DOHH2 (cell line): ENCODE measurements around the gene ANTXR2.

Experiments used
- H3F3A ChIP-seq: fragments of 200-600 bp; sonication (generic), shearing (Covaris generic); 2 replicates; pipeline ENCODE4 v1.6.0; 2016; ENCODE audit warnings: antibody characterized with exemption, mild to moderate bottlenecking; ENCODE audit not compliant: control insufficient read depth, insufficient read depth
- H3K27ac ChIP-seq: fragments of 200-600 bp; sonication (generic); 2 replicates; pipeline ENCODE4 v1.5.1; 2014; ENCODE audit warnings: low read depth, mild to moderate bottlenecking, low read length, moderate library complexity
- H3K27me3 ChIP-seq: fragments of 200-600 bp; sonication (generic); 2 replicates; pipeline ENCODE4 v1.6.1; 2014; ENCODE audit warnings: mild to moderate bottlenecking, low read length, mixed read lengths; ENCODE audit not compliant: control insufficient read depth
- H3K36me3 ChIP-seq: fragments of 200-600 bp; sonication (generic); 2 replicates; pipeline ENCODE4 v1.6.1; 2014; ENCODE audit warnings: mild to moderate bottlenecking, low read length, moderate library complexity, mixed read lengths; ENCODE audit not compliant: control insufficient read depth
- H3K4me1 ChIP-seq: fragments of 200-600 bp; sonication (generic); 2 replicates; pipeline ENCODE4 v1.6.1; 2014; ENCODE audit warnings: mild to moderate bottlenecking, low read length, mixed read lengths; ENCODE audit not compliant: control insufficient read depth
- H3K4me2 ChIP-seq: fragments of 200-600 bp; sonication (generic); 2 replicates; pipeline ENCODE4 v1.6.0; 2014; ENCODE audit warnings: mild to moderate bottlenecking, low read length, moderate library complexity
- H3K4me3 ChIP-seq: fragments of 200-600 bp; sonication (generic); 2 replicates; pipeline ENCODE4 v1.5.1; 2014; ENCODE audit warnings: mild to moderate bottlenecking, low read length, mixed read lengths
- H3K79me2 ChIP-seq: fragments of 200-600 bp; sonication (generic); 2 replicates; pipeline ENCODE4 v1.6.1; 2014; ENCODE audit warnings: mild to moderate bottlenecking, low read length, mixed read lengths; ENCODE audit not compliant: control insufficient read depth
- H3K9me2 ChIP-seq: fragments of 200-600 bp; sonication (generic); replicated peaks from 2 replicates; pipeline ENCODE4 v1.6.1; 2014; ENCODE audit warnings: mild to moderate bottlenecking, low read length, mixed read lengths; ENCODE audit not compliant: control insufficient read depth
- H3K9me3 ChIP-seq: fragments of 200-600 bp; sonication (generic); 2 replicates; pipeline ENCODE4 v1.6.1; 2014; ENCODE audit warnings: antibody characterized with exemption, low read length, mixed read lengths; ENCODE audit not compliant: control insufficient read depth, insufficient read depth
- H4K20me1 ChIP-seq: fragments of 200-600 bp; sonication (generic); 2 replicates; pipeline ENCODE4 v1.6.0; 2014; ENCODE audit warnings: low read depth, mild to moderate bottlenecking, antibody characterized with exemption, low read length, moderate library complexity; ENCODE audit not compliant: control insufficient read depth, insufficient read depth
- EZH2phosphoT487 ChIP-seq: fragments of 200-600 bp; sonication (generic); IDR thresholded peaks from 2 replicates; pipeline ENCODE4 v1.6.1; 2017; ENCODE audit warnings: borderline replicate concordance, mild to moderate bottlenecking, antibody characterized with exemption, low read length, moderate library complexity, mixed read lengths
- TF ChIP-seq, protein P1 (sequence below): fragments of 200-600 bp; sonication (generic); IDR thresholded peaks from one replicate; pipeline ENCODE4 v1.5.1; 2014; ENCODE audit warnings: antibody characterized with exemption, mild to moderate bottlenecking, low read depth, low read length; ENCODE audit not compliant: poor library complexity, severe bottlenecking

The ANTXR2 gene

DNA sequence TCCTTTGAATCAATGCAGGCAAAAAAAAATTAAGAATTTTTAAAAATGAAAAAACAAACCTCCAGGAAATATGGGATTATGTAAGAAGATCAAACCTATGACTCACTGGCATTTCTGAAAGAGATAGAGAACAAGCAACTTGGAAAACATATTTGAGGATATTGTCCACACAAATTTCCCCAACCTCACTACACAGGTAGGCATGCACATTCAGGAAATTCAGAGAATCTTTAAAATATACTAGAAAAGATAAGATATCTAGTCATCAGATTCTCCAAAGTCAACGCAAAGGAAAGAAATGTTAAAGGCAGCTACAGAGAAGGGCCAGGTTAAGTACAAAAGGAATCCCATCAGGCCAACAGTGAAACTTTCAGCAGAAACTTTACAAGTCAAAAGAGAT lies 85.6 kb downstream of the ANTXR2 start:
- H3K36me3 ChIP-seq, result no peaks in the 10 kb centered on the region
- no peaks in the 10 kb centered on the region for H3K9me3 ChIP-seq
- TF ChIP-seq EZH2phosphoT487, result no peak
- TF ChIP-seq, protein P1, sequence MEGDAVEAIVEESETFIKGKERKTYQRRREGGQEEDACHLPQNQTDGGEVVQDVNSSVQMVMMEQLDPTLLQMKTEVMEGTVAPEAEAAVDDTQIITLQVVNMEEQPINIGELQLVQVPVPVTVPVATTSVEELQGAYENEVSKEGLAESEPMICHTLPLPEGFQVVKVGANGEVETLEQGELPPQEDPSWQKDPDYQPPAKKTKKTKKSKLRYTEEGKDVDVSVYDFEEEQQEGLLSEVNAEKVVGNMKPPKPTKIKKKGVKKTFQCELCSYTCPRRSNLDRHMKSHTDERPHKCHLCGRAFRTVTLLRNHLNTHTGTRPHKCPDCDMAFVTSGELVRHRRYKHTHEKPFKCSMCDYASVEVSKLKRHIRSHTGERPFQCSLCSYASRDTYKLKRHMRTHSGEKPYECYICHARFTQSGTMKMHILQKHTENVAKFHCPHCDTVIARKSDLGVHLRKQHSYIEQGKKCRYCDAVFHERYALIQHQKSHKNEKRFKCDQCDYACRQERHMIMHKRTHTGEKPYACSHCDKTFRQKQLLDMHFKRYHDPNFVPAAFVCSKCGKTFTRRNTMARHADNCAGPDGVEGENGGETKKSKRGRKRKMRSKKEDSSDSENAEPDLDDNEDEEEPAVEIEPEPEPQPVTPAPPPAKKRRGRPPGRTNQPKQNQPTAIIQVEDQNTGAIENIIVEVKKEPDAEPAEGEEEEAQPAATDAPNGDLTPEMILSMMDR, result no peak
- no peaks in the 10 kb centered on the region for H3K4me1 ChIP-seq
- H3K4me2 ChIP-seq, result no peak overlapping the region
- no peaks in the 10 kb centered on the region for H4K20me1 ChIP-seq
- H3K79me2 ChIP-seq, result no peaks in the 10 kb centered on the region
- H3K27me3 ChIP-seq, result no peaks in the 10 kb centered on the region
- no peaks in the 10 kb centered on the region for H3F3A ChIP-seq
- no peak overlapping the region for H3K4me3 ChIP-seq
- no peak overlapping the region for H3K27ac ChIP-seq
- H3K9me2 ChIP-seq, result no peaks in the 10 kb centered on the region

DNA sequence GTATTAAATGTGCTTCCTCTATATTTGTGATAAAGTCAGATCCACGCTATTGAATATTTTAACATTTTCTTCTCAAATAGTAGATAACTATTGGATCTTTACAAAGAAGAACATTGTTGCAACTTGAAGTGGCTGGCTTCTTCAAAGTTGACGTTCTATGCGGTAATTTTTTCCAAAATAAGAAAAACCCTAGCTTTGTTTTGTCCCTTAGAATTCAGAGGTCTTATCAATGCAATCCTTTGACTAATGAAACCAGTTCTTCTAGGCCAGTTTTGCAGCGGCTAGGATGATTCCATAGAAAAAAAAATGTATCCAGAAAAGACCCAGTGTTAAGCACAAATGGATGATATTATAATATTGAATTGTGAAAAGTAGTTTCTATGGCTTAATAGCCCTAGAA lies 89.6 kb downstream of the ANTXR2 start:
- Histone ChIP-seq H3K27ac (no peak overlapping the region), H3K27me3 (no peaks in the 10 kb centered on the region), H3K4me1 (no peaks in the 10 kb centered on the region), H3K79me2 (no peaks in the 10 kb centered on the region), H3K9me3 (no peaks in the 10 kb centered on the region), H3K9me2 (no peaks in the 10 kb centered on the region), H3K4me3 (no peak overlapping the region), H4K20me1 (no peaks in the 10 kb centered on the region), H3F3A (no peaks in the 10 kb centered on the region), H3K4me2 (no peak overlapping the region), H3K36me3 (no peaks in the 10 kb centered on the region)
- TF ChIP-seq EZH2phosphoT487, result no peak
- TF ChIP-seq, protein P1, result no peak

DNA sequence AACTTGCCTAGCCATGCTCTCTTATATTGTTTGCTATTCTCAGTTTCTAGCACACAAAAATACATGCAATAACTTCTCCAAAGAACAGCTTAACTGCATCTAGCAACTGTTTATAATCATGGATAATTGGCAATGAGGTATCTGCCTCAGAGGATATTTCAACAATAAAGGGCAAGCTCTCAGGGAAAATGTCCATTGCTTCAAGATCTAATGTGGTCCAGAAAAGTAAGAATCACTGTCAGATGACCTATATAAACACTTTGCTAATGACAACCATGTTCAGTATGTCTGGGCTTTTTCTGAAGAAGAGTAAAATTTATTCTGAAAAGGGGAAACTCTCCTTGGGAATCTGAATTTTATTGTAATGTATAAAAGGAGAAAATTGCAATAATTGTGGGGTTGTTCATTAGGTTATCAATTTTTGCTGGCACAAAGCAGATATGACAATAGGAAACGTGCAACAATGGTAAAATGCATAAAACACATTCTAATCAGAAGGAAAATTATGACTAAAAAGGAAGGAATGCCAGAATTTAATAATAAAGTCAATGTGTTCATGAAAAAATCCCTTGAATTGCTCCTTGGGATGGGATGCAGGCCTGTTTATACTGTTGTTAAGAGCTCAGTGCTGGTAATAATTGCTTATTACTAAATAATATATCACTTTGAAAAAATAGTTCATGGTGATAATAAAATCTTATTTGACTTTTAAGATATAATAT lies 90.3 kb downstream of the ANTXR2 start:
- Histone ChIP-seq H3K79me2 (no peaks in the 10 kb centered on the region), H3K4me2 (no peak overlapping the region), H4K20me1 (no peaks in the 10 kb centered on the region), H3K9me2 (no peaks in the 10 kb centered on the region), H3K27me3 (no peaks in the 10 kb centered on the region), H3K27ac (no peak overlapping the region), H3K36me3 (no peaks in the 10 kb centered on the region), H3F3A (no peaks in the 10 kb centered on the region), H3K9me3 (no peaks in the 10 kb centered on the region), H3K4me3 (no peak overlapping the region), H3K4me1 (no peaks in the 10 kb centered on the region)
- TF ChIP-seq, protein P1, result no peak
- no peak for TF ChIP-seq EZH2phosphoT487

DNA sequence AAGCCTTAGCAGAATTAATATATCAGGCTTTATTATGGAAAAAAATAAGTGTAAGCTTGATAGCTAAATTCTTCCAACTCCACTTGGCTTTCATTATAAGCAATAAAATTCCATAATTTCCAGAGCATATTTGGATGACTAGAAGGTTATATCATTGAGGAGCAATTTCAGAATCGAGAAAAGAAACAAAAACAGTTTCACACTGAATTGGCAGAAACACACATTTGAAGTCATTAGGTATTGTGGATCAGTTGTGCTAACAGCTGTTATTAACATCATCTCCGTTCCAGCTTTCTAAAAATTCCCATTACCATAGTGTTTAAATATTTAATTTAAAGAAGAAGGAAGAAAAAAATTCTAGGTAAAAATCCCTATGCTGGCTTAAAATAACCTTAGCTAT lies 92.6 kb downstream of the ANTXR2 start:
- Histone ChIP-seq H3K9me3 (no peaks in the 10 kb centered on the region), H3K4me1 (no peaks in the 10 kb centered on the region), H3K27ac (no peak overlapping the region), H3K4me2 (no peak overlapping the region), H4K20me1 (no peaks in the 10 kb centered on the region), H3F3A (no peaks in the 10 kb centered on the region), H3K79me2 (no peaks in the 10 kb centered on the region), H3K9me2 (no peaks in the 10 kb centered on the region), H3K36me3 (no peaks in the 10 kb centered on the region), H3K27me3 (no peaks in the 10 kb centered on the region), H3K4me3 (no peak overlapping the region)
- TF ChIP-seq EZH2phosphoT487, result no peak
- TF ChIP-seq, protein P1, result no peak
